SK-N-SH (cell line): Measurements from ENCODE around the gene CKS1B. TPM values are rescaled to one million over a fixed set of nuclear protein-coding genes. Genes with fewer than 3 reads are reported as not detected.

Experiments
- CTCF ChIA-PET: fragments of 300-600, 350-600 bp; formaldehyde crosslinking; extraction: SDS; loops from one replicate; lab custom pipeline; 2021; lab: Yijun Ruan, JAX
- POLR2A ChIA-PET: fragments of 350-600 bp; sonication (Branson Sonifier 250); formaldehyde crosslinking; extraction: SDS; loops from one replicate; lab custom pipeline; 2020; ENCODE audit warnings: antibody characterized with exemption, inconsistent platforms; lab: Yijun Ruan, JAX
- DNase-seq: peaks from one replicate; pipeline ENCODE4 v3.0.0; 2012
- H2AFZ ChIP-seq: fragments of 200-600 bp; sonication (generic); 2 replicates; pipeline ENCODE4 v1.8.1; 2016; ENCODE audit warnings: antibody characterized with exemption, mild to moderate bottlenecking, low read depth
- H3F3A ChIP-seq: fragments of 200-600 bp; sonication (generic); replicated peaks from 2 replicates; pipeline ENCODE3; 2016; ENCODE audit warnings: antibody characterized with exemption, mild to moderate bottlenecking; ENCODE audit not compliant: insufficient read depth
- H3K27ac ChIP-seq, 2 experiments: fragments of 200-500 bp in 1 of 2; fragments of 200-600 bp in 1 of 2; sonication (Bioruptor generic) in 1 of 2; sonication (generic), shearing (Covaris generic) in 1 of 2; 2 replicates each; pipeline versions ENCODE4 v1.5.1 to v1.6.1; 2014 to 2016; ENCODE audit warnings: low read depth in 2 of 2, inconsistent platforms in 1 of 2, low read length in 1 of 2, mild to moderate bottlenecking in 1 of 2, mixed read lengths in 1 of 2
- H3K27me3 ChIP-seq: fragments of 200-600 bp; sonication (generic), shearing (Covaris generic); 2 replicates; pipeline ENCODE4 v1.6.1; 2016; ENCODE audit warnings: mixed run types; ENCODE audit not compliant: insufficient read depth
- H3K36me3 ChIP-seq, 2 experiments: fragments of 200-500 bp in 1 of 2; fragments of 200-600 bp in 1 of 2; sonication (Bioruptor generic) in 1 of 2; sonication (generic) in 1 of 2; replicated peaks in 1 of 2; 2 replicates each; pipeline versions ENCODE3 to v1.5.1; 2014 to 2016; ENCODE audit warnings: low read length in 1 of 2, mild to moderate bottlenecking in 1 of 2; ENCODE audit not compliant: insufficient read depth in 2 of 2, control insufficient read depth in 1 of 2
- H3K4me1 ChIP-seq, 2 experiments: fragments of 200-500 bp in 1 of 2; fragments of 200-600 bp in 1 of 2; sonication (Bioruptor generic) in 1 of 2; sonication (generic), shearing (Covaris generic) in 1 of 2; 2 replicates each; pipeline versions ENCODE4 v1.5.1 to v1.6.1; 2014 to 2016; ENCODE audit warnings: low read depth in 1 of 2, low read length in 1 of 2, mixed run types in 1 of 2; ENCODE audit not compliant: insufficient read depth in 2 of 2, control insufficient read depth in 1 of 2
- H3K4me2 ChIP-seq: fragments of 200-600 bp; sonication (generic), shearing (Covaris generic); 2 replicates; pipeline ENCODE4 v1.6.1; 2017; ENCODE audit warnings: mixed run types
- H3K4me3 ChIP-seq, 2 experiments: fragments of 200-500 bp in 1 of 2; fragments of 200-600 bp in 1 of 2; sonication (Bioruptor generic) in 1 of 2; sonication (generic), shearing (Covaris generic) in 1 of 2; 2 replicates each; pipeline versions ENCODE4 v1.5.1 to v1.8.1; 2014 to 2016; ENCODE audit warnings: low read depth in 2 of 2, inconsistent platforms in 1 of 2, low read length in 1 of 2, mild to moderate bottlenecking in 1 of 2, mixed read lengths in 1 of 2, moderate library complexity in 1 of 2
- H3K79me2 ChIP-seq: fragments of 200-600 bp; sonication (generic); 2 replicates; pipeline ENCODE4 v1.8.1; 2017; ENCODE audit warnings: mild to moderate bottlenecking; ENCODE audit not compliant: insufficient read depth
- H3K9ac ChIP-seq: fragments of 200-600 bp; sonication (generic); 2 replicates; pipeline ENCODE4 v1.6.1; 2017; ENCODE audit warnings: mixed run types
- H3K9me2 ChIP-seq: fragments of 200-600 bp; sonication (generic); 2 replicates; pipeline ENCODE4 v1.6.1; 2017; ENCODE audit warnings: mixed run types
- H3K9me3 ChIP-seq: fragments of 200-600 bp; sonication (generic); 2 replicates; pipeline ENCODE4 v1.6.1; 2017; ENCODE audit warnings: mixed run types, mild to moderate bottlenecking, moderate library complexity
- H4K20me1 ChIP-seq: fragments of 200-600 bp; sonication (generic); 2 replicates; pipeline ENCODE4 v1.6.1; 2017; ENCODE audit warnings: mild to moderate bottlenecking, mixed run types; ENCODE audit not compliant: insufficient read depth
- EP300 ChIP-seq, 2 experiments: IDR thresholded peaks; 2 replicates each; pipeline versions ENCODE4 v1.4.0 to v1.6.1; 2012; ENCODE audit warnings: borderline replicate concordance in 1 of 2, low read depth in 1 of 2, low read length in 1 of 2
- EZH2phosphoT487 ChIP-seq: fragments of 200-600 bp; sonication (generic); IDR thresholded peaks from 2 replicates; pipeline ENCODE4 v1.6.1; 2017; ENCODE audit warnings: low read depth, mixed run types, mild to moderate bottlenecking, antibody characterized with exemption, moderate library complexity, borderline replicate concordance
- FOSL2 ChIP-seq: IDR thresholded peaks from 2 replicates; pipeline ENCODE4 v1.4.0; 2012; ENCODE audit warnings: low read depth, mild to moderate bottlenecking, moderate library complexity, borderline replicate concordance
- FOXJ3 ChIP-seq: sonication (generic); formaldehyde crosslinking; IDR thresholded peaks from 2 replicates; pipeline ENCODE4 v1.5.1; 2020; ENCODE audit warnings: mild to moderate bottlenecking, missing genetic modification reagents
- GABPA ChIP-seq: IDR thresholded peaks from 2 replicates; pipeline ENCODE4 v1.4.0; 2012; ENCODE audit warnings: low read depth, mild to moderate bottlenecking
- GATA2 ChIP-seq: sonication (generic); formaldehyde crosslinking; IDR thresholded peaks from 2 replicates; pipeline ENCODE4 v1.5.0; 2020; ENCODE audit warnings: mild to moderate bottlenecking, missing genetic modification reagents
- JUND ChIP-seq: IDR thresholded peaks from 2 replicates; pipeline ENCODE4 v1.4.0; 2012
- MEF2A ChIP-seq: IDR thresholded peaks from 2 replicates; pipeline ENCODE4 v1.4.0; 2012; ENCODE audit warnings: low read depth, borderline replicate concordance
- MXI1 ChIP-seq: IDR thresholded peaks from 2 replicates; pipeline ENCODE4 v1.6.1; 2012; ENCODE audit warnings: mild to moderate bottlenecking, low read depth, low read length, improper control_type of control experiment
- NRF1 ChIP-seq: IDR thresholded peaks from 2 replicates; pipeline ENCODE4 v1.6.1; 2012; ENCODE audit warnings: low read depth, mild to moderate bottlenecking, low read length
- POLR2AphosphoS5 ChIP-seq: IDR thresholded peaks from 2 replicates; pipeline ENCODE4 v1.6.1; 2012; ENCODE audit warnings: low read depth, low read length
- RFX5 ChIP-seq: IDR thresholded peaks from 2 replicates; pipeline ENCODE4 v1.6.1; 2012; ENCODE audit warnings: mild to moderate bottlenecking, improper control_type of control experiment, low read length
- RXRA ChIP-seq: IDR thresholded peaks from 2 replicates; pipeline ENCODE4 v1.4.0; 2012; ENCODE audit warnings: low read depth, mild to moderate bottlenecking, borderline replicate concordance
- TCF12 ChIP-seq: IDR thresholded peaks from 2 replicates; pipeline ENCODE4 v1.4.0; 2012
- TEAD4 ChIP-seq: IDR thresholded peaks from 2 replicates; pipeline ENCODE4 v1.4.0; 2012; ENCODE audit warnings: mild to moderate bottlenecking, borderline replicate concordance; ENCODE audit not compliant: insufficient read depth
- YY1 ChIP-seq: IDR thresholded peaks from 2 replicates; pipeline ENCODE4 v1.4.0; 2012; ENCODE audit warnings: low read depth, mild to moderate bottlenecking
- WGBS: methylation state at CpG from one replicate; pipeline ENCODE4 v1.1.6; 2017; ENCODE audit warnings: low lambda C conversion rate; 5-methylcytosine and 5-hydroxymethylcytosine counted together
- polyA plus RNA-seq, 3 experiments: library from polyadenylated mRNA; depleted of rRNA; stranded (reverse); fragments of >200 nt; gene quantifications; 2 replicates each; pipeline ENCODE4 v1.2.3, GENCODE V29; 2012
- TF ChIP-seq, protein P1 (sequence below): IDR thresholded peaks from 2 replicates; pipeline ENCODE4 v1.4.0; 2012; ENCODE audit warnings: low read depth, borderline replicate concordance
- TF ChIP-seq, protein P2 (sequence below): fragments of 200-600 bp; sonication (generic); IDR thresholded peaks from 2 replicates; pipeline ENCODE4 v1.6.1; 2017; ENCODE audit warnings: antibody characterized with exemption, mild to moderate bottlenecking, moderate library complexity
- TF ChIP-seq, protein P3 (sequence below): IDR thresholded peaks from 2 replicates; pipeline ENCODE4; 2012

CKS1B gene
- polyA plus RNA-seq, 1 of the 3 experiments (the other 2 are of a cell fraction) = 308 TPM

DNA sequence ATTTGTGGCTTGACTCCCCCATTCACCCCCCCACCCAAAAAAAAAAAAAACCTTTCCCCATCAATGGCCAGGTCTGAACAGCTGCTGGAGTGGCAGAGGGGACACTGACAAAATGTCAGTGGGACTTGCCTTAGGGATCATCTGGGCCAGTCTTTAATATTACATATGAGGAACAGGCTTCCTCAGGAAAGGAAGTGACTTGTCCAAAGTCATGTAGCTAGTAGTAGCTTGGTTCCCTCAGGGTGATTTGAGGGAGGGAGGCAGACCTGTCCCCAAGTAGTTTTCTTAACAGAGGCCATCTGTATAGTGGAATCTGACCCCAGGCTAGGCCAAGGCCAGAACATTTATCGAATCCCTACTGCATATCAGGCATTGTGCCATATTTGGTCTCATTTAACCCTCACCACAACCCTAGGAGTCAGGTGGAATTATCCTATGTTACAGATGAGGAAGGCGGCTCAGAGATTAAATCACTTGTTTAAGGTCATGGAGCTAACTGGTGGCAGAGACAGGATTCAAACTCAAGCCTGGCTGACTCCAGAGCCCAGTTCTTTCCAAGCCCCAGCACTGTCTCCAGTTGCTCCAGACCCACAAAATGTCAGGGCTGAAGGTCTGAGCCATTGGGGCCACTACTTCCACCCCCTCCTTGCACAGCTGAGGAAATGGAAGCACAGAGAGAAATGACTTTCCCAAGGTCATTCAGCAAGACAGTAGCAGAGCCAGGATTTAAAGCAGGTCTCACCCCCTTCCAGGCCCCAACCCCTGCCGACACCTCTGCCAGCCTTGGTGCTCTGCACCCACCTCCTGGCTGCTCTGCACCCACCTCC, 38.5 kb downstream of the CKS1B start (continued):
- no peak for TF ChIP-seq FOXJ3
- TF ChIP-seq FOSL2 = no peak
- TF ChIP-seq, all 33 proteins: peak for 0

DNA sequence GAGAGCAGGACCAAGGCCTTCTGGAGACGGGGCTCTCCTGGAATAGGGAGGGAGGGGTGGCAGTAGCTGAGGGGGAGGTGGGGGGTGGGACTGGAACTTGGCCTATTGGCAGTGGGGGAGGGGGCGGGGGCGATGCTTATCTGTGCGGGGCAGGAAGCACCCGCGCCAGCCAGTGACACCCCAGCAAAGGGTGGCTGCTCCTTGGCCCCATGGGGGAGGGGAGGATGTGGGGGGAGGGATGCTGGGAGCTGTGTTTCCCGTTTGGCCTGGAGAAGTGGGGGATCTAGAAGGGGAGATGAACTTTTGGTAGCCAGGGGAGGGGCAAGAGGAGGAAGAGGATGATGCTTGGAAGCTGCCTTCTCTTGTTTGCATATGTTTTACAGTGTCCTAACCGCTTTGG, 39.2 kb downstream of the CKS1B start:
- Histone ChIP-seq H3K4me1 (peaks cover 0 to 15% of the 10 kb centered on the region in 2 experiments; a peak in 1 of 4 replicates), H3K27ac (no peak overlapping the region), H3K9me2 (no peaks in the 10 kb centered on the region), H3K9ac (no peak overlapping the region), H4K20me1 (0 out of 2 replicates have a peak, but pooled peaks cover 3% of the 10 kb centered on the region), H3F3A (peaks cover 6% of the 10 kb centered on the region), H2AFZ (no peak overlapping the region), H3K4me2 (no peak overlapping the region), H3K4me3 (no peak overlapping the region), H3K79me2 (no peaks in the 10 kb centered on the region), H3K36me3 (peaks cover 0 to 22% of the 10 kb centered on the region in 2 experiments), H3K9me3 (no peaks in the 10 kb centered on the region), H3K27me3 (no peaks in the 10 kb centered on the region)
- ChIA-PET POLR2A (no interaction called here), CTCF (interaction anchor here (0.6 to 9.3 kb wide), 5 partner anchors 13 to 70 kb away, joined by 3 to 149 read pairs (median 7); partner anchors contain the start of gene ZBTB7B)
- WGBS = 80% methylated on average over 1 of the region's 8 CpGs
- DNase-seq = no peak
- TF ChIP-seq FOSL2 = no peak
- TF ChIP-seq, protein P1, sequence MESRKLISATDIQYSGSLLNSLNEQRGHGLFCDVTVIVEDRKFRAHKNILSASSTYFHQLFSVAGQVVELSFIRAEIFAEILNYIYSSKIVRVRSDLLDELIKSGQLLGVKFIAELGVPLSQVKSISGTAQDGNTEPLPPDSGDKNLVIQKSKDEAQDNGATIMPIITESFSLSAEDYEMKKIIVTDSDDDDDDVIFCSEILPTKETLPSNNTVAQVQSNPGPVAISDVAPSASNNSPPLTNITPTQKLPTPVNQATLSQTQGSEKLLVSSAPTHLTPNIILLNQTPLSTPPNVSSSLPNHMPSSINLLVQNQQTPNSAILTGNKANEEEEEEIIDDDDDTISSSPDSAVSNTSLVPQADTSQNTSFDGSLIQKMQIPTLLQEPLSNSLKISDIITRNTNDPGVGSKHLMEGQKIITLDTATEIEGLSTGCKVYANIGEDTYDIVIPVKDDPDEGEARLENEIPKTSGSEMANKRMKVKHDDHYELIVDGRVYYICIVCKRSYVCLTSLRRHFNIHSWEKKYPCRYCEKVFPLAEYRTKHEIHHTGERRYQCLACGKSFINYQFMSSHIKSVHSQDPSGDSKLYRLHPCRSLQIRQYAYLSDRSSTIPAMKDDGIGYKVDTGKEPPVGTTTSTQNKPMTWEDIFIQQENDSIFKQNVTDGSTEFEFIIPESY = no peak
- TF ChIP-seq TCF12 = no peak
- TF ChIP-seq, protein P2, sequence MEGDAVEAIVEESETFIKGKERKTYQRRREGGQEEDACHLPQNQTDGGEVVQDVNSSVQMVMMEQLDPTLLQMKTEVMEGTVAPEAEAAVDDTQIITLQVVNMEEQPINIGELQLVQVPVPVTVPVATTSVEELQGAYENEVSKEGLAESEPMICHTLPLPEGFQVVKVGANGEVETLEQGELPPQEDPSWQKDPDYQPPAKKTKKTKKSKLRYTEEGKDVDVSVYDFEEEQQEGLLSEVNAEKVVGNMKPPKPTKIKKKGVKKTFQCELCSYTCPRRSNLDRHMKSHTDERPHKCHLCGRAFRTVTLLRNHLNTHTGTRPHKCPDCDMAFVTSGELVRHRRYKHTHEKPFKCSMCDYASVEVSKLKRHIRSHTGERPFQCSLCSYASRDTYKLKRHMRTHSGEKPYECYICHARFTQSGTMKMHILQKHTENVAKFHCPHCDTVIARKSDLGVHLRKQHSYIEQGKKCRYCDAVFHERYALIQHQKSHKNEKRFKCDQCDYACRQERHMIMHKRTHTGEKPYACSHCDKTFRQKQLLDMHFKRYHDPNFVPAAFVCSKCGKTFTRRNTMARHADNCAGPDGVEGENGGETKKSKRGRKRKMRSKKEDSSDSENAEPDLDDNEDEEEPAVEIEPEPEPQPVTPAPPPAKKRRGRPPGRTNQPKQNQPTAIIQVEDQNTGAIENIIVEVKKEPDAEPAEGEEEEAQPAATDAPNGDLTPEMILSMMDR = no peak
- TF ChIP-seq GATA2 (CRISPR knock-in tag) = no peak
- no peak for TF ChIP-seq MEF2A

DNA sequence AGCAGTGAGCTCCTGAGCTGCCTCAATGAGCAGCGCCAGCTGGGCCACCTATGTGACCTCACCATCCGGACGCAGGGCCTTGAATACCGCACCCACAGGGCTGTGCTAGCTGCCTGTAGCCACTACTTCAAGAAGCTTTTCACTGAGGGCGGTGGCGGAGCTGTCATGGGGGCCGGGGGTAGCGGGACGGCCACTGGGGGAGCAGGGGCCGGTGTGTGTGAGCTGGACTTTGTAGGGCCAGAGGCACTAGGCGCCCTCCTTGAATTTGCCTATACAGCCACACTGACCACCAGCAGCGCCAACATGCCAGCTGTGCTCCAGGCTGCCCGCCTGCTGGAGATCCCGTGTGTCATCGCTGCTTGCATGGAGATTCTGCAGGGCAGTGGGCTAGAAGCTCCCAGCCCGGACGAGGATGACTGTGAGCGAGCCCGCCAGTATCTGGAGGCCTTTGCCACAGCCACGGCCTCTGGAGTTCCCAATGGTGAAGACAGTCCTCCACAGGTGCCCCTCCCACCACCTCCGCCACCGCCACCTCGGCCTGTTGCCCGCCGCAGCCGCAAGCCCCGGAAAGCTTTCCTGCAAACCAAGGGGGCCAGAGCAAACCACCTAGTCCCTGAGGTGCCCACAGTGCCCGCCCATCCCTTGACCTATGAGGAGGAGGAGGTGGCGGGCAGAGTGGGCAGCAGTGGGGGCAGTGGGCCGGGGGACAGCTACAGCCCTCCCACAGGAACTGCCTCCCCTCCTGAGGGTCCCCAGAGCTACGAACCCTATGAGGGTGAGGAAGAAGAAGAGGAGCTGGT, 40.4 kb downstream of the CKS1B start:
- POLR2A ChIA-PET = no interaction called here
- TF ChIP-seq, protein P3, sequence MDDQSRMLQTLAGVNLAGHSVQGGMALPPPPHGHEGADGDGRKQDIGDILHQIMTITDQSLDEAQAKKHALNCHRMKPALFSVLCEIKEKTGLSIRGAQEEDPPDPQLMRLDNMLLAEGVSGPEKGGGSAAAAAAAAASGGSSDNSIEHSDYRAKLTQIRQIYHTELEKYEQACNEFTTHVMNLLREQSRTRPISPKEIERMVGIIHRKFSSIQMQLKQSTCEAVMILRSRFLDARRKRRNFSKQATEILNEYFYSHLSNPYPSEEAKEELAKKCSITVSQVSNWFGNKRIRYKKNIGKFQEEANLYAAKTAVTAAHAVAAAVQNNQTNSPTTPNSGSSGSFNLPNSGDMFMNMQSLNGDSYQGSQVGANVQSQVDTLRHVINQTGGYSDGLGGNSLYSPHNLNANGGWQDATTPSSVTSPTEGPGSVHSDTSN = no peak
- no peak for TF ChIP-seq EP300 (IDR thresholded peaks at IDR 0.05; ENCODE audit: borderline replicate concordance in 1 of 2, low read depth in 1 of 2, low read length in 1 of 2)
- TF ChIP-seq EZH2phosphoT487 = no peak
- TF ChIP-seq GATA2 (CRISPR knock-in tag) = no peak
- TF ChIP-seq NRF1 = no peak
- TF ChIP-seq GABPA = no peak
- TF ChIP-seq RFX5 = no peak
- no peak for TF ChIP-seq FOSL2
- TF ChIP-seq RXRA = no peak
- no peak for TF ChIP-seq TEAD4
- no peak for TF ChIP-seq MXI1
- TF ChIP-seq MEF2A = no peak
- no peak for TF ChIP-seq JUND
- TF ChIP-seq POLR2AphosphoS5 = no peak
- TF ChIP-seq YY1 = no peak

More for the DNA sequence above, 40.4 kb downstream of the CKS1B start:
- Histone ChIP-seq H3K4me1 (peaks cover 0 to 15% of the 10 kb centered on the region in 2 experiments; a peak in 1 of 4 replicates), H3K4me2 (no peak overlapping the region), H3K36me3 (peaks cover 0 to 22% of the 10 kb centered on the region in 2 experiments), H3K9me3 (no peaks in the 10 kb centered on the region), H4K20me1 (no peaks in the 10 kb centered on the region), H3K9ac (no peak overlapping the region), H3K79me2 (no peaks in the 10 kb centered on the region), H3K9me2 (no peaks in the 10 kb centered on the region), H3K27me3 (no peaks in the 10 kb centered on the region), H3K27ac (no peak overlapping the region), H3F3A (peaks cover 6% of the 10 kb centered on the region), H3K4me3 (no peak overlapping the region), H2AFZ (no peak overlapping the region)
- no peak for DNase-seq
- 93% methylated on average over 11 of the region's 31 CpGs for WGBS
- CTCF ChIA-PET = interaction anchor here (0.9 to 9.3 kb wide), 10 partner anchors 14 to 70 kb away, joined by 3 to 149 read pairs (median 4); partner anchors contain the start of genes ADAM15, EFNA3, LENEP and PYGO2
